CD4-positive, alpha-beta T cell treated with Interleukin-15 for 4 hours (primary cell): ENCODE measurements around the gene RHOV.

Experiments used
- DNase-seq: peaks from one replicate; pipeline ENCODE4 v3.0.0-alpha.2; 2020; ENCODE audit warnings: low spot score

Gene RHOV

GRCh38 chr15:40873694-40874561 is at the start of gene RHOV:
TSS of gene RHOV (minus strand) at chr15:40874234. CDS start at chr15:40874139, 95 bp downstream.
- DNase-seq = peak; percentile 45

GRCh38 chr15:40923551-40923950 is 49.5 kb upstream of the RHOV start:
- no peak for DNase-seq

- DNase-seq = no peak
Observed at GRCh38 chr15:40922608-40923005, 48.6 kb upstream of the RHOV start.

- no peak for DNase-seq
Observed at GRCh38 chr15:40921949-40922607, 48.0 kb upstream of the RHOV start.

GRCh38 chr15:40918799-40919392 is 44.9 kb upstream of the RHOV start:
- no peak for DNase-seq

GRCh38 chr15:40918146-40918798 is 44.2 kb upstream of the RHOV start:
- no peak for DNase-seq

GRCh38 chr15:40917585-40917984 is 43.6 kb upstream of the RHOV start:
- DNase-seq = no peak

GRCh38 chr15:40915679-40916078 is 41.6 kb upstream of the RHOV start:
- no peak for DNase-seq

- DNase-seq = no peak
Observed at GRCh38 chr15:40915116-40915661, 41.2 kb upstream of the RHOV start.

- no peak for DNase-seq
Observed at GRCh38 chr15:40914486-40914885, 40.5 kb upstream of the RHOV start.

GRCh38 chr15:40914013-40914412 is 40.0 kb upstream of the RHOV start:
- no peak for DNase-seq

GRCh38 chr15:40912478-40912877 is 38.4 kb upstream of the RHOV start:
- no peak for DNase-seq

GRCh38 chr15:40911693-40912092 is 37.7 kb upstream of the RHOV start:
- no peak for DNase-seq

GRCh38 chr15:40911141-40911540 is 37.1 kb upstream of the RHOV start:
- no peak for DNase-seq

- DNase-seq = no peak
Observed at GRCh38 chr15:40909662-40910630, 35.9 kb upstream of the RHOV start.

- no peak for DNase-seq
Observed at GRCh38 chr15:40908095-40908494, 34.1 kb upstream of the RHOV start.

- peak; percentile 53 for DNase-seq
Observed at GRCh38 chr15:40906991-40907802, 33.2 kb upstream of the RHOV start.

GRCh38 chr15:40906091-40906990 is 32.3 kb upstream of the RHOV start:
- peak; percentile 66 for DNase-seq
